Vagina (tissue), 2 donors: ENCODE data around the gene REM1. TPM values are rescaled to one million over a fixed set of nuclear protein-coding genes. Genes with fewer than 3 reads are reported as not detected.

Experiments
- DNase-seq, 2 donors: peaks; one replicate each; pipeline ENCODE4 v3.0.0-alpha.2; 2017; ENCODE audit errors: extremely low spot score in 2 of 2
- H3K27ac ChIP-seq: fragments of 200-600 bp; sonication (generic); one replicate; pipeline ENCODE4 v1.5.1; 2019
- H3K27me3 ChIP-seq: fragments of 200-600 bp; sonication (generic); one replicate; pipeline ENCODE4 v1.5.1; 2019
- H3K36me3 ChIP-seq, 2 donors: fragments of 200-600 bp; sonication (generic); one replicate each; pipeline ENCODE4 v1.5.1; 2017 to 2019
- H3K4me1 ChIP-seq: fragments of 200-600 bp; sonication (generic); one replicate; pipeline ENCODE4 v1.5.1; 2019
- H3K4me3 ChIP-seq, 2 donors: fragments of 200-600 bp; sonication (generic); 1 replicate in 1 of 2; 2 replicates in 1 of 2; pipeline ENCODE4 v1.5.1; 2016 to 2019
- H3K9me3 ChIP-seq: fragments of 200-600 bp; sonication (generic); one replicate; pipeline ENCODE4 v1.5.1; 2019
- POLR2A ChIP-seq, 2 donors: fragments of 450-650 bp; IDR thresholded peaks; one replicate each; pipeline ENCODE4 v1.6.1; 2017; ENCODE audit warnings: antibody characterized with exemption in 2 of 2, mild to moderate bottlenecking in 2 of 2, moderate library complexity in 2 of 2
- POLR2AphosphoS5 ChIP-seq, 2 donors: sonication (generic); formaldehyde crosslinking; IDR thresholded peaks; one replicate each; pipeline ENCODE4 v1.9.0; 2017; ENCODE audit warnings: antibody characterized with exemption in 2 of 2, mild to moderate bottlenecking in 2 of 2, low read depth in 1 of 2; ENCODE audit not compliant: insufficient read depth in 1 of 2
- intact Hi-C: fragments of 100-400 bp; cut with DNase I; formaldehyde crosslinking; loops from one replicate; pipeline ENCODE4 v1.15.1; 2023
- total RNA-seq: library from RNA; depleted of rRNA; stranded (reverse); fragments of >200 nt; gene quantifications from one replicate; pipeline ENCODE4 v1.2.3, GENCODE V29; 2016
- TF ChIP-seq, protein P1 (sequence below), 3 experiments: fragments of 450-650 bp in 2 of 3; fragments of 200-600 bp in 1 of 3; sonication (generic) in 1 of 3; IDR thresholded peaks; one replicate each; pipeline ENCODE4 v1.5.1; 2017 to 2019; ENCODE audit warnings: antibody characterized with exemption in 3 of 3, mild to moderate bottlenecking in 2 of 3, moderate library complexity in 2 of 3

REM1 gene
- total RNA-seq, 1 donor from 2014 or later = 4.4 TPM

DNA sequence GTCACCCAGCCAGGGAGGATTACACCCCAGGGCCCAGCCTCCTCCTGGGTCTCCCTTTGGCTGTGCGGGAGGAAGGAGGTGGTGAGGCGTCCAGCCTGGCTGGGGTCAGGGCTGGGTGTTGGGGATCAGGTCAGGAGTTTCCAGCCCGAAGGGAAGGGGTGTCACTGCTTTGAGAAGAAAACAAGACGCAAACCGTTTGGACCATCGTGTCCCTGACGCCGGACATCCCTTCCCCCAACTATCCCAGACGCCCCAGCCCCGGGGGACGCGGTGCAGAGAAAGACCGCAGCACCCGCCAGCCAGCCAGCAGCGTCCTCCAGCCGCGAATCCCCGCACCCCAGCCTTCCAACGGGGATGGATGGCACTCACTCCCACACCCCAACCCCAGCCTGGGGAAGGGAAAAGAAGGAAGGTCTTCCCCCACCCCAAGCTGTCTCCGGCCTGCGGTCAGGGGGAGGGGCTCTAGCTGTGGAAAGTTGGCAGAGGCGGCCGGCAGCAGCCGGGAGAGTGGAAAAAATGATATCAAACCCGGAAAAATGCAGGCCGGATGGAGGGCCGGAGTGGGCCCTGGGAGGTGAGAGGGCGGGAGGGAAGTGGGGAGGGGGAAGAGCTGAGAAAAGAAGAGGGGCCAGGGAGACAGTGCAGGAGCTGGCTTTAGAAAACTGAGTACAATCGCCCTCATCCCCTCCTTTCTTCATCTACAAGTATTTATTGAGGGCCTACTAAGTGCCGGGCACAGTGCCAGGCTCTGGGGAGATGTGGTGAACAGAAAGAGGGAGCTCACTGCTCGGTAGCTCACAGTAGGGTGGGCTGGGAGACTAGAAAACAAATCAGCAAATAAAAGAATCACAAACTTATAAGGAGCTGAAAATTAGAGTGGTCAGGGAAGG lies 10.6 kb downstream of the REM1 start:
- Histone ChIP-seq H3K27ac (peak overlapping the region; percentile 90), H3K9me3 (no peaks in the 10 kb centered on the region), H3K36me3 (no peaks in the 10 kb centered on the region), H3K27me3 (no peaks in the 10 kb centered on the region), H3K4me1 (no peaks in the 10 kb centered on the region), H3K4me3 (peak overlapping the region; percentile 30 to 39)
- intact Hi-C loops = no loop called here
- peak in 1 of 2 donors; percentile 84 for TF ChIP-seq POLR2AphosphoS5 (IDR thresholded peaks at IDR 0.05; ENCODE audit: insufficient read depth in 1 of 2, low read depth in 1 of 2)
- no peak for TF ChIP-seq POLR2A (IDR thresholded peaks at IDR 0.05)
- TF ChIP-seq, protein P1, sequence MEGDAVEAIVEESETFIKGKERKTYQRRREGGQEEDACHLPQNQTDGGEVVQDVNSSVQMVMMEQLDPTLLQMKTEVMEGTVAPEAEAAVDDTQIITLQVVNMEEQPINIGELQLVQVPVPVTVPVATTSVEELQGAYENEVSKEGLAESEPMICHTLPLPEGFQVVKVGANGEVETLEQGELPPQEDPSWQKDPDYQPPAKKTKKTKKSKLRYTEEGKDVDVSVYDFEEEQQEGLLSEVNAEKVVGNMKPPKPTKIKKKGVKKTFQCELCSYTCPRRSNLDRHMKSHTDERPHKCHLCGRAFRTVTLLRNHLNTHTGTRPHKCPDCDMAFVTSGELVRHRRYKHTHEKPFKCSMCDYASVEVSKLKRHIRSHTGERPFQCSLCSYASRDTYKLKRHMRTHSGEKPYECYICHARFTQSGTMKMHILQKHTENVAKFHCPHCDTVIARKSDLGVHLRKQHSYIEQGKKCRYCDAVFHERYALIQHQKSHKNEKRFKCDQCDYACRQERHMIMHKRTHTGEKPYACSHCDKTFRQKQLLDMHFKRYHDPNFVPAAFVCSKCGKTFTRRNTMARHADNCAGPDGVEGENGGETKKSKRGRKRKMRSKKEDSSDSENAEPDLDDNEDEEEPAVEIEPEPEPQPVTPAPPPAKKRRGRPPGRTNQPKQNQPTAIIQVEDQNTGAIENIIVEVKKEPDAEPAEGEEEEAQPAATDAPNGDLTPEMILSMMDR (IDR thresholded peaks at IDR 0.05) = no peak
- DNase-seq = no peak

DNA sequence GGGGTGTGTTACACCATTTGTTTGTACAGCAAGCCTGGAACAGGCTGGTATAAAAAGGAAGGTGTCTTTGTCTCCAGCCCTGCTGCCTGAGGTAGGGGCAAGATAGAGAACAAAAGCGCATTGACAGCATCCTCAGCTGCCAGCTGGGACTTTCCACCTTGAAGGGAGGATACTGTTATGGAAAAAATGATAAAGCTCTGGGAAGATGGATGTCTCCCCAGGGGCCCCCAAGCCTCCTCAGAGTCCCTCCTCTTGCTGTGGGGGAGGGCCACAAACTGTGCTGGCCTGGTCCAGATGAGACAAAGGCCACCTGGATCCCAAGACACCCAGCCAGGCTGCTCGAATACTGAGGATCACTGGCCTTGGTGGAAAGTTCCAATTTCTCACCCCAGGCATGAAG lies 13.0 kb downstream of the REM1 start:
- TF ChIP-seq, protein P1 (IDR thresholded peaks at IDR 0.05) = no peak
- no peak for TF ChIP-seq POLR2AphosphoS5 (IDR thresholded peaks at IDR 0.05; ENCODE audit: insufficient read depth in 1 of 2, low read depth in 1 of 2)
- no peak for TF ChIP-seq POLR2A (IDR thresholded peaks at IDR 0.05)
- peak overlapping the region; percentile 18 for H3K27ac ChIP-seq
- no peaks in the 10 kb centered on the region for H3K4me1 ChIP-seq
- DNase-seq = no peak
- no peaks in the 10 kb centered on the region for H3K9me3 ChIP-seq
- intact Hi-C loops = no loop called here
- H3K4me3 ChIP-seq = no peak overlapping the region
- H3K27me3 ChIP-seq = no peaks in the 10 kb centered on the region
- no peaks in the 10 kb centered on the region for H3K36me3 ChIP-seq

GRCh38 chr20:31489152-31489551 lies 14.1 kb downstream of the REM1 start:
- TF ChIP-seq POLR2A (IDR thresholded peaks at IDR 0.05) = no peak
- TF ChIP-seq, protein P1 (IDR thresholded peaks at IDR 0.05) = no peak
- no peak for TF ChIP-seq POLR2AphosphoS5 (IDR thresholded peaks at IDR 0.05; ENCODE audit: insufficient read depth in 1 of 2, low read depth in 1 of 2)
- no peaks in the 10 kb centered on the region for H3K4me1 ChIP-seq
- no peaks in the 10 kb centered on the region for H3K36me3 ChIP-seq
- no peaks in the 10 kb centered on the region for H3K27me3 ChIP-seq
- H3K9me3 ChIP-seq = no peaks in the 10 kb centered on the region
- H3K27ac ChIP-seq = no peak overlapping the region
- intact Hi-C loops = no loop called here
- no peak for DNase-seq
- H3K4me3 ChIP-seq = no peak overlapping the region

- H3K9me3 ChIP-seq = no peaks in the 10 kb centered on the region
- no peaks in the 10 kb centered on the region for H3K4me1 ChIP-seq
- intact Hi-C loops = no loop called here
- no peak overlapping the region for H3K27ac ChIP-seq
- no peak overlapping the region for H3K4me3 ChIP-seq
- no peaks in the 10 kb centered on the region for H3K27me3 ChIP-seq
- no peak for DNase-seq
- no peaks in the 10 kb centered on the region for H3K36me3 ChIP-seq
- TF ChIP-seq POLR2A (IDR thresholded peaks at IDR 0.05) = no peak
- no peak for TF ChIP-seq POLR2AphosphoS5 (IDR thresholded peaks at IDR 0.05; ENCODE audit: insufficient read depth in 1 of 2, low read depth in 1 of 2)
- TF ChIP-seq, protein P1 (IDR thresholded peaks at IDR 0.05) = no peak
Measured at GRCh38 chr20:31490752-31491151, 15.7 kb downstream of the REM1 start.

GRCh38 chr20:31494131-31494530 lies 19.0 kb downstream of the REM1 start:
- H3K4me3 ChIP-seq = no peak overlapping the region
- no peak for DNase-seq
- H3K4me1 ChIP-seq = peaks cover 19% of the 10 kb centered on the region
- no peaks in the 10 kb centered on the region for H3K9me3 ChIP-seq
- H3K36me3 ChIP-seq = no peaks in the 10 kb centered on the region
- H3K27me3 ChIP-seq = no peaks in the 10 kb centered on the region
- intact Hi-C loops = no loop called here
- no peak overlapping the region for H3K27ac ChIP-seq
- TF ChIP-seq POLR2A (IDR thresholded peaks at IDR 0.05) (no peak), POLR2AphosphoS5 (IDR thresholded peaks at IDR 0.05; ENCODE audit: insufficient read depth in 1 of 2, low read depth in 1 of 2) (no peak)
- TF ChIP-seq, protein P1 (IDR thresholded peaks at IDR 0.05) = no peak
